ENCODE measurements around the gene INPPL1. TPM values are rescaled to one million over a fixed set of nuclear protein-coding genes. Genes with fewer than 3 reads are reported as not detected.

The INPPL1 gene
- total RNA-seq, 3 donors from 2014 or later: 122 to 205 (median 151) TPM

DNA sequence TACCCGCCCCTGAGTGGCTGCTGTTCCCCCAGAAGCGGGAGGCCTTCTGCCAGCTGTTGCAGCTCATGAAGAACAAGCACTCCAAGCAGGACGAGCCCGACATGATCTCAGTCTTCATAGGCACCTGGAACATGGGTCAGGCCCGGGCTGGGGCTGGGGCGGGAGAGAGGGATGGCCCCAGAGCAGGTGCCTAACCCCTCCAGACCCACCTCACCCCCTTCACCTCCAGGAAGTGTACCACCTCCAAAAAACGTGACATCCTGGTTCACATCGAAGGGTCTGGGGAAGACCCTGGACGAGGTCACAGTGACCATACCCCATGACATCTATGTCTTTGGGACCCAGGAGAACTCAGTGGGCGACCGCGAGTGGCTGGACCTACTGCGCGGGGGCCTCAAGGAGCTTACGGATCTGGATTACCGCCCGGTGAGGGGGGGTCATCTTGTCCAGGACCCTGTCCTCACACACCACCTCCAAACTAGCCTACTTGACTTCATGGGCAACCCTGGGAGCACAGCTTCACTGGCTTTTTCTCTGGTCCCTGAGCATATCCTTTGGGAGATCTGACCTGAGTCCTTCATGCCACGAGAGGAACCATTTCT, 6.3 kb downstream of the INPPL1 start:
- DNase-seq: no peak
- no peaks in the 10 kb centered on the region for H3K9me3 ChIP-seq
- H3K4me3 ChIP-seq: no peak overlapping the region
- H3K36me3 ChIP-seq (ENCODE audit: low read depth): peaks cover 3% of the 10 kb centered on the region
- intact Hi-C loops (cut with DNase I, micrococcal nuclease): no loop called here
- peaks cover under 1% of the 10 kb centered on the region for H3K4me1 ChIP-seq (ENCODE audit: low read depth)
- no peak for TF ChIP-seq CTCF (IDR thresholded peaks at IDR 0.05)
- no peak for ATAC-seq

DNA sequence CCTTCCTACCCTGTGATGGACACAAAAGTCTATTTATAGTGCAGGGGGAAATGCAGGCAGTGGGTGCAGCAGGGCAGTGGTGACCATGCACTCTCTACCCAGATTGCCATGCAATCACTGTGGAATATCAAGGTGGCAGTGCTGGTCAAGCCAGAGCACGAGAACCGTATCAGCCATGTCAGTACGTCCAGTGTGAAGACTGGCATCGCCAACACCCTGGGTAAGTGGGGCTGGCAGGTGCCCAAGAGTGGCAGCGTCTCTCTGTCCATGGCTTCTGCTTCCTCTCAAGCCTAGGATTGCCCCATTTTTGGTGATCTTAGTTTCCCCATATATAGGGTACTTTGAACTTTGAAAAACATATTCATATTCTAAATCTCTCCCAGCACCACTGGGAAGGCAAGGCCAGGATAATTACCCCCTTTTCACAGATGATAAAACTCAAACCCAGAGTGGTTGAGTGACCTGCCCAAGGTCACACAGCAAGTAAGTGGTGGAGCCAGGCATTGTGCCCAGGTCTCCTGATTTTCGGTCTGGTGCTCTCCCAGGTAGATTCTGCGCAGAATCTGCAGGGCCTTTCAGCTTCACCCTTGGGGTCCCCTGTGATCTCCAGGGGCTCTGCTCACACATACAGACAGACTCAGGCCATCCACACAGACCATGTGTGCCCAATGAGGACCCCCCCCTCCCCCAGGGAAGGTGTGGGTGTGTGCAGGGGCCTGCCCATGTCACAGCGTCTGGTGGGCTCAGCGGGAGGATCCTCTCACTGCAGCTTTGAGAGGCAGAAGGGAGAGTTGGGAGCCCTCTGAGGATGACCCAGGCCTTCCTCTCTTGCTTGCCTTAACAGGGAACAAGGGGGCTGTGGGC, 7.1 kb downstream of the INPPL1 start:
- peaks cover 3% of the 10 kb centered on the region for H3K36me3 ChIP-seq (ENCODE audit: low read depth)
- no peak for TF ChIP-seq CTCF (IDR thresholded peaks at IDR 0.05)

DNA sequence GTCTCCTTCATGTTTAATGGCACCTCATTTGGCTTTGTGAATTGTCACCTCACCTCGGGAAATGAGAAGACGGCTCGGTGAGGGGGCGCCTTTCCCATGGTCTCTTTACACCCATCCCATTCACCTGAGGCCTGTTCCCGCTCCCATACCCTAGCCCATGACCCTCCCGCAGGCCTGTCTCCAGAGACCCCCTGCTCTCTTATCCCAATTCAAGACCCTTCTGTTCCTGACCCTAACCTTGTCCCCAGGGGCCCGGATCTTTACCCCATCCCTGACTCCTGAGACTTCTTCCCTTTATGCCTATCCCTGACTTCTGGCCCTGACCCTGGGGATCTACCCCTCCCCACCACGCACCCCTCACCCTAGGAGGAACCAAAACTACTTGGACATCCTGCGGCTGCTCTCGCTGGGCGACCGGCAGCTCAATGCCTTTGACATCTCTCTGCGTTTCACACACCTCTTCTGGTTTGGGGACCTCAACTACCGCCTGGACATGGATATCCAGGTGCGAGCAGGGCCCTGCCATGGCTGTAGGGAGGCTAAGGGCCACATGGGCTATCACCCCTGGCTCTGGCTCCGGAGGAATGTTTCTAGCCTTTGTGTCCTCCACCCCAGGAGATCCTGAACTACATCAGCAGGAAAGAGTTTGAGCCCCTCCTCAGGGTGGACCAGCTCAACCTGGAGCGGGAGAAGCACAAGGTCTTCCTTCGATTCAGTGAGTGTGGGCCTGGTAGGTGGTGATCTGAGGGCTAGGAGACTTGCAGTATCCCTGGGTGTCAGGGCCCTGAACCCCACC, 7.9 kb downstream of the INPPL1 start:
- TF ChIP-seq CTCF (IDR thresholded peaks at IDR 0.05): no peak
- Histone ChIP-seq H3K4me1 (ENCODE audit: low read depth) (peaks cover 3% of the 10 kb centered on the region), H3K4me3 (no peak overlapping the region), H3K9me3 (no peaks in the 10 kb centered on the region), H3K36me3 (ENCODE audit: low read depth) (peaks cover 3% of the 10 kb centered on the region)
- ATAC-seq (no peak), DNase-seq (no peak)
- intact Hi-C loops (cut with DNase I, micrococcal nuclease): no loop called here

More for the DNA sequence above, 7.1 kb downstream of the INPPL1 start:
- Histone ChIP-seq H3K4me3 (no peak overlapping the region), H3K9me3 (no peaks in the 10 kb centered on the region), H3K4me1 (ENCODE audit: low read depth) (no peaks in the 10 kb centered on the region)
- no peak for ATAC-seq
- intact Hi-C loops (cut with DNase I, micrococcal nuclease): no loop called here
- DNase-seq: no peak

- intact Hi-C loops (cut with DNase I, micrococcal nuclease): no loop called here
- Histone ChIP-seq H3K4me1 (ENCODE audit: low read depth) (peaks cover 9% of the 10 kb centered on the region), H3K36me3 (ENCODE audit: low read depth) (peaks cover 3% of the 10 kb centered on the region), H3K9me3 (no peaks in the 10 kb centered on the region), H3K4me3 (no peak overlapping the region)
- ATAC-seq: no peak
- no peak for TF ChIP-seq CTCF (IDR thresholded peaks at IDR 0.05)
- no peak for DNase-seq
Observed at GRCh38 chr11:72233056-72233772, 8.6 kb downstream of the INPPL1 start.

All from mucosa of descending colon (tissue), 3 donors.